Right ventricle myocardium inferior (tissue), 1 donor: ENCODE results near the gene DHX35. TPM values are rescaled to one million over a fixed set of nuclear protein-coding genes. Genes with fewer than 3 reads are reported as not detected.

Experiments
- ATAC-seq: fragments of 200-7000 bp; cut with Tn5 transposase; one replicate; pipeline ENCODE4 v1.9.1; 2020; ENCODE audit warnings: mild to moderate bottlenecking, moderate library complexity
- DNase-seq: peaks from one replicate; pipeline ENCODE4 v3.0.0; 2021; ENCODE audit errors: missing footprints
- intact Hi-C: fragments of 100-400 bp; cut with DNase I; formaldehyde crosslinking; loops from one replicate; pipeline ENCODE4 v1.11.0; 2022
- total RNA-seq: library from RNA; stranded (reverse); fragmentation: NEBNext Ultra II Directional; extraction: Animal tissue kit (Norgen Biotek cat#: 25700); gene quantifications from one replicate; pipeline ENCODE4 v1.2.1, GENCODE V29; 2021
- donor health status: DM: no; HTN: yes; CAD: no; lungs with severe emphysema.

DHX35 gene
- total RNA-seq, 1 donor from 2014 or later: 11.0 TPM

DNA sequence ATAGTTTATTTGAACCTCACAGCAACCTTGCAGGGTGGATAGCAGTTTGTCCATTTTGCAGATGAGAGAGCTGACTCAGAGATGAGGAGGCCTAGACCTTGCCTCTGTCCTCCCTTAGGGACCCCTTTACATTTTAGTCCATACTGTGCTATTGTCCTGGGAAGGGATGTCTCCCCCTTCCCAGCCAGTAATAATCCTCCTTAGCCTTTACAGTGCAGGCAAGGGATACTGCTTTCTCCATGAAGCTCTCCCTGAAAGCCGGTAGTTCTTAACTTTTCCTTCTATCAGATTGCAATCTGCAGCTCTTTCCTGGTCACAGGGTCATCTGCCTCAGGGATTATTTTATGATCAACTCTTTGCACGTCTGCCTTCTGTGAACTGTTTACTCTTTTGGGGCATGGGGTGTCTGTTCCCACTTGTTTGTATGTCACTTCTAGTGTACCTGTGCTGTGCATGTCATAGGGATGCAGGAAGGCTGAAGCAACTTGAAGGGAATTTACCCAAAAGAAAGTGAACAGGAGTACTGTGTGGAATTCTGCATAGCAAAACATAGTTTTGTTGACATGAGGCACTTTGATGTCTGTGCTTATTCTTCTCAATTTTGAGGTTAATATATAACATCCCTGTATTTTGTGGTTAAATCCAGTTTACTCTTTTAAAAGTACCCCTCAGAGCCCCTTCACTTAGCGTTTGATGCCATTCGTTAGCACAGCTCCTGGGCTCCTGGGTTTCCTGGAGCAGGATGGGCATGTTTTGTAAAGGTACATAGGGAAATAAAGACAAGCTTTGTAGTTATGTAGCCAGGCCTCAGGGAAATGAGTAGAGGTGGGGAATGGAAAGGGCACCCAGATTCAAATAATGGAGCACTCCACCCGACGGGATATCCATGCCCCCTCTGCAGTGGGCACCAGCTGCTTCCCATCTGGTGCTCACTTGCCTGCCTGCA is 38.1 kb downstream of the DHX35 start:
- no peak for DNase-seq
- no peak for ATAC-seq
- intact Hi-C loops: no loop called here

DNA sequence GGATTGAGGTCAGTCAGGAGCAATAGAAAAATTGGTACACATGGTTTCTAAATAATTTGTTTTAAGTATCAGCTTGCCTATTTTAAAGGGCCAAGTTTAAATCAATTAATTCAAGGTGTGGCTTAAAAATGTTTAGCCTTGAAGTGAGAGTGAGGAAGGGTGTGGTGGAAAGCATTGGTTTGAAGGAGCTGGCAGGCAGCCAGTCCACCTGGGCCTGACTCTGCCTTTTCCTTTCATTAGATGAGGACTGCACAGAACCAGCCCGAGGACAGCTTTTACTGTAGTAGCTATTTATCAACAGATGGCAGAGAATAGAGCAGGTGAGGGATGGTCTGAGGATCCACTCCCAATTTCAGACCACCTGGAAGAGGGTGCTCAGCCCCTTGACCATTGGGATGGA is 42.4 kb downstream of the DHX35 start:
- ATAC-seq (no peak), DNase-seq (no peak)
- intact Hi-C loops: no loop called here

GRCh38 chr20:39009348-39009747 is 47.2 kb downstream of the DHX35 start:
- intact Hi-C loops: no loop called here
- no peak for ATAC-seq
- no peak for DNase-seq

- ATAC-seq (no peak), DNase-seq (no peak)
- intact Hi-C loops: no loop called here
These were observed 48.4 kb downstream of the DHX35 start for GRCh38 chr20:39010496-39010895.

GRCh38 chr20:39013662-39014109 is 51.5 kb downstream of the DHX35 start:
- intact Hi-C loops: no loop called here
- DNase-seq (no peak), ATAC-seq (no peak)

GRCh38 chr20:39016041-39016440 is 53.9 kb downstream of the DHX35 start:
- DNase-seq (no peak), ATAC-seq (no peak)
- intact Hi-C loops: no loop called here

GRCh38 chr20:39016506-39016905 is 54.4 kb downstream of the DHX35 start:
- intact Hi-C loops: no loop called here
- no peak for ATAC-seq
- no peak for DNase-seq

- ATAC-seq (no peak), DNase-seq (no peak)
- intact Hi-C loops: no loop called here
These were observed 56.9 kb downstream of the DHX35 start for GRCh38 chr20:39019027-39019426.

DNA sequence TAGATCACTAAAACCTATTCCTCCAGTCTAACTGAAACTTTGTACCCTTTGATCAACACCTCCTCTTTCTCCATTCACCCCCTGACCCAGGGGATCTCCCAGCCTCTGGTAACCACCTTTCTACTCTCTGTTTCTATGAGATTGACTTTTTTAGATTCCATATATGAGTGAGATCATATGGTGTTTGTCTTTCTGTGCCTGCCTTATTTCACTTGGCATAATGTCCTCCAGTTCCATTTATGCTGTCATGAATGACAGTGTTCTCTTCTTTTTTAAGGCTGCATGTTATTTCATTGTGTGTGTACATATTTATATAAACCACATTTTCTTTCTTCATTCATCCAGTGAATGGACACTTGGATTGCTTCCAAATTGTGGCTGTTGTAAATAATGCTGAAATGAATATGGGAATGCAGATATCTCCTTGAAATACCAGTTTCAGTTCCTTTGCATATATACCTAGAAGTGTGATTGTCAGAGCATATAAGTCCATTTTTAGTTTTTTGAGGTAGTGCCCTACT is 57.7 kb downstream of the DHX35 start:
- DNase-seq: no peak
- ATAC-seq: no peak
- intact Hi-C loops: no loop called here

- no peak for DNase-seq
- intact Hi-C loops: no loop called here
- ATAC-seq: no peak
These were observed 59.6 kb downstream of the DHX35 start for GRCh38 chr20:39021748-39022147.

DNA sequence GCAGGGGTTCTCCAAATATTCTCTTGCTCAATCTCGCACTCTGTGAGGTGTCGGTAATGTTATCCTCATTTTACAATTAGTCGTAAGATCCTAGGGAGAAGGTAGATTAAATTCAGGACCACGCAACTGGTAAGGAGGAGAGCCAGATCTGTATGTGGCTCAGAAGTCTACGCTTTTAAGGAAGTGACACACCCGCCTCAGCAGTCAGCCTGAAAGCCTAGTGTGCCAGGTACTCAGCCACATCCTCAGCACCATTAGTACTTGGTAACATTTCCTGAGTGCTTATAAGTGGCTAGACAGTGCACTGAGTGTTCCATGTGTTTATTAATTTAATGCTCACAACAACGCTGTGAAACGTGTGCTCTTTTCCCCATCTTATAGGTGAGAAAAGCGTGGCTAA is 63.7 kb downstream of the DHX35 start:
- intact Hi-C loops: no loop called here
- ATAC-seq: no peak
- DNase-seq: no peak

DNA sequence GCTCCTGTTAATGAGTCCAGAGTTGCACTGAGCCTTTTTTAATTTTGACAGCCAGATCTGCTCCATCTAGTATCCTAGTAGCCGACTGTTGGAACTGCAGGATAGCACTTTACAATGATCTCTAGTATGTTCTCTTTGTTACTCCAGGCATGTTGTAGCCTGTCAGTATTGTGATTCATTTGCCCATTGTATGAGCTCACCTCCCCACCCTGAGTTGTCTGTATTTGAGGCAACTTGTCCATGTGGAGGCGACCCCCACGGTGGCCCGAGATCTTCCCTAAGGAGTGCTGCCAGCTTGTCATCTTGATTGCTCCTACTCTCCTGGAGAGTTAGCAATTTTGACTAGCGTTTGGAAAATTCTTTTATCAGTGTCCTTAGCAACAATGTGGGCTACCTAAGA is 67.2 kb downstream of the DHX35 start:
- ATAC-seq: no peak
- intact Hi-C loops: no loop called here
- no peak for DNase-seq

DNA sequence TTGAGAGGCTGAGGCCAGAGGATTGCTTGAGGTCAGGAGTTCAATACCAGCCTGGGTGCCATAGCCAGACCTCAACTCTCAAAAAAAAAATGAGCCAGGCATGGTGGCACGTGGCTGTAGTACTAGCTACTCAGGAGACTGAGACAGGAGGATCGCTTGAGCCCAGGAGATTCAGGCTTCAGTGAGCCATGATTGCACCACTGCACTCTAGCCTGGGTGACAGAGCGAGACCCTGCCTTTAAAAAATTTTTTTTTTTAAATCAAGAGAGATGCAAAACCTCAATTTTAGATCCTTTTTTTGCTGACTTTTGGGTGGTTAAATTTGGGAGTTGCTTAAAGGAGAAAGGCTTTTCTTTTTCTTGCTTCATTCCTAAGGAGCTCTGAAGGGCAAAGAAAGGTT is 70.9 kb downstream of the DHX35 start:
- intact Hi-C loops: no loop called here
- no peak for ATAC-seq

DNA sequence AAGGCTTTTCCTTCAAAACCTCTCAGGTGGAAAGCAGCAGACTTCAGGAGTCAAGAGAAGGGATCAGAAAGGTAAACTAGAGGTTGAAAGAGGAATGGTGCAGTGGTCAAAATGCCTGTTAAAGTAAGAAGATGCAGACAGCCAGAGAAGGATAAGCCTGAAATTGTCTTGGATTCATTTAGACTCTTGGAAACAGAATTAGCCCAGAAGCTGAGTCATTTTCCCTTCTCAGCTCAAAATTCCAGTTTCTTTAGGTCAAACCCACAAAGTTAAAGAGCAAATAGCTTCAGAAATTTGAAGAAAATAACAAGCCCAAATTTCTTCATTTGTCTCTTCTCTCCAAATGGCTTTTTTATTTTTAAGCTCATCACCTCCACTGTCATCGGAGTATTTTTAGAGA is 73.9 kb downstream of the DHX35 start:
- ATAC-seq (no peak), DNase-seq (no peak)
- intact Hi-C loops: no loop called here

More for the DNA sequence above, 70.9 kb downstream of the DHX35 start:
- DNase-seq: no peak

DNA sequence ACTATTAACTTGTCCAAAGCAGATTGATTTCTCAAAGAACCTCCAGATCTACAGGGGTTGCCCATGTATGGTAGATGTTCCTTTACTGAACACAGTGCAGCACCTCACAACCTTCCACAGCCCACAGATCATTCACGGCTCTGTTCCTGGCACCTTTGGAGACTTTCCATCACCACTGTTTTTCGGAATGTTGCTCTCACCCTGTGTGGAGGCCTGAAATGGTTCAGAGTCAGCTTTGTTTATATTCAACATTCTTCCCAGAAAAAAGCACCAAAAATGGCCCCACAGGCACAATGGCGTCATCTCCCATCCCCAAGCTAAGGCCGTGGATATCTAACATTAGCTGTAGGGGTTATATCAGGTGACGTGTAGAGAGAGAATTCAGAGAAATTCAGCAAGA is 74.7 kb downstream of the DHX35 start:
- intact Hi-C loops: no loop called here
- ATAC-seq (no peak), DNase-seq (no peak)

DNA sequence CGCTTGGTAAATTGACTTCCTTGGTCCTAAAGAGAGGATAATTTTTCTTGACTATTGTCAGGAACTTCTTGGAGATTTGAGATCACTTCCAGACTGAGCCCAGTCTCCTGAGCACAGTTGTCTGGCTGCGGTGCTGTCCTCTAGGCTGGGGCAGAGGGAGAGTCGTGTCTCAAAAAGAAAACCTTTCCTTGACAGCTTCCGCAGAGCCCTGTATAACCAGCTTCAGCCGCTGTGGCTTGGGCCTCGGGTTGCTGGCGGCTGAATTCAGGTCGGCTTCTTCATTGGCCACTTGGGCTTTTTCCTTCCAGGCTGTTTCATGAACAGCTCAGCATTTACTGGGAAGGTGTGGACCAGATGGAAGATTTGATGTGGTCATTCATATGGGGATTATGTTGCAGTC is 75.9 kb downstream of the DHX35 start:
- DNase-seq (no peak), ATAC-seq (no peak)
- intact Hi-C loops: no loop called here

DNA sequence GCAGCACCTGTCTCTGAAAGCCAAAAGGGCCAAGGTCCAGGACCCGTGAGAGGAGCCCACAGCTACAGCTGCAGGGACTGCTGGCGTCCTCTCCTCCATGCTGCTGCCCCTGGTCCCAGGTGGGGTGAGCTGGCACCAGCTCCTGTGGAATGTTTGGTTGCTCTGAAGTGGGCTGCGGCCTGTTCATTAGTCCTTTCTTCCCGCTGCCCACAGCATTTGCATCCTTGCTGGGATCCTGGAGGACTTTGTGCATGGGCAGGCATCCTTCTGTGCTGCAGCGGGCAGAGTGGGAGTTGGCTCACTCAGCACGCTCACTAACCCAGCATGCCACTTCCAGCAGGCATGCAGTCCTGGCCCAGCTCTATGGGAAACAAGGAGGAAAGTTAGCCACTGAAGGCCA is 76.4 kb downstream of the DHX35 start:
- ATAC-seq: no peak
- DNase-seq: no peak
- intact Hi-C loops: no loop called here

DNA sequence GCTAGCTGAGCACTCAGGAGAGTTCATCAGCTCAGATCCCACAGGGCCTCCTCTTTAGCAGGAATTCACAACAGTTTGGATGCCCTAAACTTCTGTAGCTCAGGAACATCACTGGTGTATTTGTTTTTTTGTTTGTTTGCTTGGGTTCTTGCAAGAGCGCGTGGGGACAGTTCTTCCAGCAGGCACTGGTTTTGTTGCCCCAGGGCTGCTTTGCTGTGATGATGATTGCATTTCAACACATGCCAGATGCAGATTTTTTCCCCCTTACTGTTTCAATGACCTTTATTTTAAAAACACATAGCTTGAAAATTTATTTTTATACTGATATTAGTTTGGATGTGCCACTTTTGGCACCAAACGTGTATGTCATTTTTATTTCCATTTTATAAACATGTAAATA is 77.1 kb downstream of the DHX35 start:
- intact Hi-C loops: no loop called here
- ATAC-seq (no peak), DNase-seq (no peak)

- DNase-seq (no peak), ATAC-seq (no peak)
- intact Hi-C loops: no loop called here
These were observed 78.0 kb downstream of the DHX35 start for GRCh38 chr20:39040116-39040515.

DNA sequence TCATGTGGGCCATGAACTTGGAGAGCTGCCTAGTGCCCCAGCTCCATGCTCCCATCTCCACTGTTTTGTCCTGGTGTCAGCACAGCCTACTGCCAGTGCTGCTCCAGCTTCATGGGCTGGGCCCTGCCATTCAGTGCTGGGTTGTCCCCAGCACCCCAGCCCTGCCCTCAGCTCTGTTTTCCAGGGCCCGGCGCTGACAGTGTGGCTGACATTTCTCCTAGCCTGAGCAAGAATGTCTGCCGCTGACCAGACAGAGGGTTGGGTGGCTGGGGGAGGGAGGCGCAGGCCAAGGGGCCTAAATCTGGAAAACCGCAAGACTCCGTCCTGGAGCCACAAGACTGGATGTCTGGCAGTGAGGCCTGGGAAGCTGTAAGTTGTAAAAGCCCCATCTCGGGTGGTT is 78.9 kb downstream of the DHX35 start:
- DNase-seq (no peak), ATAC-seq (no peak)
- intact Hi-C loops: no loop called here
